Mesenchymal stem cell (in vitro differentiated cells and primary cell): ENCODE data around the gene UCN.

ENCODE experiments used
- DNase-seq: peaks from one replicate; pipeline ENCODE4 v3.0.0-alpha.2; 2013
- H2AFZ ChIP-seq: one replicate; pipeline ENCODE4 v1.6.1; 2013; ENCODE audit warnings: low read depth, mild to moderate bottlenecking, control low read depth, inconsistent platforms, low read length, moderate library complexity
- H2AK5ac ChIP-seq: 2 replicates; pipeline ENCODE4 v1.6.1; 2013; ENCODE audit warnings: low read length, moderate library complexity, mild to moderate bottlenecking, inconsistent platforms; ENCODE audit not compliant: severe bottlenecking
- H2BK120ac ChIP-seq: one replicate; pipeline ENCODE4 v1.6.1; 2013; ENCODE audit warnings: low read depth, mild to moderate bottlenecking, inconsistent platforms, low read length, moderate library complexity
- H2BK12ac ChIP-seq, 2 experiments: one replicate each; pipeline ENCODE4 v1.6.1; 2013; ENCODE audit warnings: inconsistent platforms in 2 of 2, low read length in 2 of 2, mild to moderate bottlenecking in 2 of 2, moderate library complexity in 2 of 2, control low read depth in 1 of 2
- H2BK15ac ChIP-seq: one replicate; pipeline ENCODE4 v1.6.1; 2013; ENCODE audit warnings: mild to moderate bottlenecking, low read depth, inconsistent platforms; ENCODE audit not compliant: poor library complexity, severe bottlenecking
- H2BK5ac ChIP-seq: 2 replicates; pipeline ENCODE4 v1.6.1; 2013; ENCODE audit warnings: low read depth, mild to moderate bottlenecking, low read length, control low read depth, inconsistent platforms; ENCODE audit not compliant: poor library complexity, severe bottlenecking
- H3K14ac ChIP-seq, 2 experiments: one replicate each; pipeline ENCODE4 v1.6.1; 2013; ENCODE audit warnings: inconsistent platforms in 2 of 2, low read length in 2 of 2, control low read depth in 1 of 2, mild to moderate bottlenecking in 1 of 2, moderate library complexity in 1 of 2
- H3K18ac ChIP-seq, 2 experiments: one replicate each; pipeline ENCODE4 v1.6.1; 2013; ENCODE audit warnings: inconsistent platforms in 2 of 2, low read length in 2 of 2, control low read depth in 1 of 2, low read depth in 1 of 2, mild to moderate bottlenecking in 1 of 2
- H3K23ac ChIP-seq, 2 experiments: one replicate each; pipeline ENCODE4 v1.6.1; 2013; ENCODE audit warnings: inconsistent platforms in 2 of 2, low read length in 2 of 2, mild to moderate bottlenecking in 2 of 2, moderate library complexity in 2 of 2, control low read depth in 1 of 2
- H3K27ac ChIP-seq: 2 replicates; pipeline ENCODE4 v1.5.1; 2013; ENCODE audit warnings: mild to moderate bottlenecking, moderate library complexity, low read length, control low read depth, inconsistent platforms; ENCODE audit not compliant: poor library complexity, severe bottlenecking
- H3K27me3 ChIP-seq, 2 experiments: 2 replicates each; pipeline versions ENCODE4 v1.6.1 to v1.7.0; 2013; ENCODE audit warnings: low read length in 2 of 2, mild to moderate bottlenecking in 2 of 2, moderate library complexity in 2 of 2, control low read depth in 1 of 2, inconsistent platforms in 1 of 2; ENCODE audit not compliant: control insufficient read depth in 1 of 2, insufficient read depth in 1 of 2
- H3K36me3 ChIP-seq, 2 experiments: 2 replicates each; pipeline versions ENCODE4 v1.6.1 to v1.7.0; 2013; ENCODE audit warnings: low read length in 2 of 2, control low read depth in 1 of 2, inconsistent platforms in 1 of 2, low read depth in 1 of 2, mild to moderate bottlenecking in 1 of 2; ENCODE audit not compliant: insufficient read depth in 2 of 2, control insufficient read depth in 1 of 2
- H3K4ac ChIP-seq, 2 experiments: one replicate each; pipeline ENCODE4 v1.6.1; 2013; ENCODE audit warnings: inconsistent platforms in 2 of 2, low read length in 2 of 2, mild to moderate bottlenecking in 2 of 2, moderate library complexity in 2 of 2, control low read depth in 1 of 2, low read depth in 1 of 2
- H3K4me1 ChIP-seq: 2 replicates; pipeline ENCODE4 v1.6.1; 2013; ENCODE audit warnings: low read depth, low read length, control low read depth; ENCODE audit not compliant: control insufficient read depth, insufficient read depth
- H3K4me2 ChIP-seq: 2 replicates; pipeline ENCODE4 v1.6.1; 2013; ENCODE audit warnings: low read length, mild to moderate bottlenecking, inconsistent platforms; ENCODE audit not compliant: poor library complexity, severe bottlenecking
- H3K4me3 ChIP-seq, 2 experiments: 2 replicates each; pipeline versions ENCODE4 v1.5.1 to v1.7.0; 2013; ENCODE audit warnings: low read length in 2 of 2, mild to moderate bottlenecking in 2 of 2, control low read depth in 1 of 2, low read depth in 1 of 2; ENCODE audit not compliant: insufficient read depth in 1 of 2
- H3K79me1 ChIP-seq: replicated peaks from 2 replicates; pipeline ENCODE4 v1.6.1; 2013; ENCODE audit warnings: mild to moderate bottlenecking, control low read depth, low read length, inconsistent platforms; ENCODE audit not compliant: poor library complexity, severe bottlenecking
- H3K9ac ChIP-seq: 2 replicates; pipeline ENCODE4 v1.7.0; 2013; ENCODE audit warnings: mild to moderate bottlenecking, low read length, moderate library complexity
- H3K9me3 ChIP-seq: 2 replicates; pipeline ENCODE4 v1.7.0; 2013; ENCODE audit warnings: mild to moderate bottlenecking, low read length; ENCODE audit not compliant: control insufficient read depth
- H4K8ac ChIP-seq: one replicate; pipeline ENCODE4 v1.6.1; 2013; ENCODE audit warnings: inconsistent platforms, mild to moderate bottlenecking, low read length, moderate library complexity
- H4K91ac ChIP-seq: one replicate; pipeline ENCODE4 v1.6.1; 2013; ENCODE audit warnings: mild to moderate bottlenecking, low read length, inconsistent platforms
- WGBS: methylation state at CpG from one replicate; pipeline ENCODE4 v1.1.7; 2013; ENCODE audit warnings: mixed read lengths; 5-methylcytosine and 5-hydroxymethylcytosine counted together

Gene UCN

DNA sequence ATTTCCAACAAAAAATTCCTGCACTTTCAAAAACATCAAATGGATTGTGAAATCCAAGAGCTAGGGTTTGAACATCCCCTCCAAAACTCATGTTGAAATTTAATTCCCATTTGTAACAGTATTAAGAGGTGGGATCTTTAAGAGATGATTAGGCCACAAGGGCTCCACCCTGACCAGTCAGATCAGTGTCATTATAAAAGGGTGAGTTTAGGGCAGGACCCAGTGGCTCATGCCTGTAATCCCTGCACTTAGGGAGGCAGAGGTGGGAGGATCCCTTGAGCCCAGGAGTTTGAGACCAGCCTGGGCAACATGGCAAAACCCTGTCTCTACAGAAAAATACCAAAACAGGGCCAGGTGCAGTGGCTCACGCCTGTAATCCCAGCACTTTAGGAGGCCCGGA is 39.4 kb upstream of the UCN start:
- Histone ChIP-seq H3K27me3 (no peaks in the 10 kb centered on the region), H3K79me1 (peaks cover 26% of the 10 kb centered on the region), H4K91ac (no peak overlapping the region), H4K8ac (no peak overlapping the region), H3K23ac (no peak overlapping the region), H2AFZ (no peak overlapping the region), H2AK5ac (no peak overlapping the region), H2BK5ac (no peak overlapping the region), H3K27ac (no peak overlapping the region), H2BK15ac (no peak overlapping the region), H3K4me1 (no peaks in the 10 kb centered on the region), H3K4ac (no peak overlapping the region), H3K14ac (no peak overlapping the region), H3K4me3 (no peak overlapping the region), H3K18ac (no peak overlapping the region), H3K9me3 (no peaks in the 10 kb centered on the region), H2BK120ac (no peak overlapping the region), H3K9ac (no peak overlapping the region), H3K4me2 (no peak overlapping the region), H2BK12ac (no peak overlapping the region), H3K36me3 (peaks cover 6 to 12% of the 10 kb centered on the region in 2 experiments)
- 100% methylated on average over 2 of the region's 2 CpGs for WGBS
- no peak for DNase-seq

DNA sequence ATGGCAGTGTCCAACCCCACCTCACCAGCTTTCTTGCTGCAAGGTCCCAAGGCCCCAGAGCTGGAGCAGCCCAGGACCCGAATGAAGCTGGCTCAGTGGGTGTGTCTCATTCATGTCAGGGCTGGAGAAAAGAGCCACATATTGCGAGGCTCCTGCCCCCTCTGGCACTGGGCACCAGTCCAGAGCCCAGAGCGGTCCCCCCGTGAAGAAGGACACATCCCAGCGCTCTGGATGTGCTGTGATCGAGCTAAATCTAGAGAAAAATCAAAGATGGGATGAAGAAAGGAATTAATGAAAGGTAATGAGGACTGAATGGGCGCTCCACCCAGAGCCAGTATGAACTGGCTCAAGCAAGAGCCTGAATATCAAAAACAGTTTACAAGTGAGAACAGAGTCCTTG is 27.9 kb upstream of the UCN start:
- no peaks in the 10 kb centered on the region for H3K4me1 ChIP-seq
- no peak overlapping the region for H3K27ac ChIP-seq
- H2BK12ac ChIP-seq, result no peak overlapping the region
- no peaks in the 10 kb centered on the region for H3K27me3 ChIP-seq
- no peak overlapping the region for H3K4me2 ChIP-seq
- H3K4me3 ChIP-seq, result no peak overlapping the region
- no peak overlapping the region for H4K91ac ChIP-seq
- WGBS, result 98% methylated on average over 6 of the region's 7 CpGs
- H3K18ac ChIP-seq, result no peak overlapping the region
- H3K23ac ChIP-seq, result no peak overlapping the region
- no peak overlapping the region for H3K14ac ChIP-seq
- no peak overlapping the region for H3K9ac ChIP-seq
- peaks cover 6% of the 10 kb centered on the region for H3K79me1 ChIP-seq
- H3K36me3 ChIP-seq, result peaks cover 65 to 84% of the 10 kb centered on the region in 2 experiments
- H3K4ac ChIP-seq, result no peak overlapping the region
- no peak overlapping the region for H2AK5ac ChIP-seq
- no peak for DNase-seq
- no peak overlapping the region for H2BK120ac ChIP-seq
- no peaks in the 10 kb centered on the region for H3K9me3 ChIP-seq
- no peak overlapping the region for H2BK15ac ChIP-seq
- H4K8ac ChIP-seq, result no peak overlapping the region
- H2BK5ac ChIP-seq, result no peak overlapping the region
- H2AFZ ChIP-seq, result no peak overlapping the region

DNA sequence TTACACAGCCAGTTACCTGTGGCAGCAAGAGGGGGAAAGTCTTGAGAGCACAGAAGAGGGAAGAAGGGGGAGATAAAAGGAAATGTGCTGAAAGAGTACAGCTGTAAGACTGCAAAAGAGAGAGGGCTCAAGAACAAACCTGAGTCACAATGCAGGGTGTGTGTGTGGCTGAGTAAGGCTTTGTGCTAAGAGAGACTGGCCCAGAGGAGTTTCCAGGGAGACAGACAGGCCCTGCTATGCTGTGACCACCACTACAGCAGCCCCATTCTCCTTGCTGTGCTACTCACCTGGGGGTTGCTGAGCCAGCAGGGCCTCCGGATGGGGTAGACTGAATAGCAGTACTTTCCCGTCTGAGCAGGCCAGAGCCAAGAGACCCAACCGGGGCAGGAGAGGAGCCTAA is 27.1 kb upstream of the UCN start:
- Histone ChIP-seq H2BK15ac (no peak overlapping the region), H3K4me1 (no peaks in the 10 kb centered on the region), H2BK12ac (no peak overlapping the region), H3K27ac (no peak overlapping the region), H3K36me3 (peaks cover 61 to 85% of the 10 kb centered on the region in 2 experiments), H3K14ac (no peak overlapping the region), H2BK120ac (no peak overlapping the region), H3K4ac (no peak overlapping the region), H4K8ac (no peak overlapping the region), H3K4me2 (no peak overlapping the region), H3K79me1 (peaks cover 6% of the 10 kb centered on the region), H3K18ac (no peak overlapping the region), H3K23ac (no peak overlapping the region), H4K91ac (no peak overlapping the region), H3K4me3 (no peak overlapping the region), H3K9me3 (no peaks in the 10 kb centered on the region), H2BK5ac (no peak overlapping the region), H3K9ac (no peak overlapping the region), H3K27me3 (no peaks in the 10 kb centered on the region), H2AFZ (no peak overlapping the region), H2AK5ac (no peak overlapping the region)
- DNase-seq, result no peak
- WGBS, result 100% methylated on average over 2 of the region's 3 CpGs

DNA sequence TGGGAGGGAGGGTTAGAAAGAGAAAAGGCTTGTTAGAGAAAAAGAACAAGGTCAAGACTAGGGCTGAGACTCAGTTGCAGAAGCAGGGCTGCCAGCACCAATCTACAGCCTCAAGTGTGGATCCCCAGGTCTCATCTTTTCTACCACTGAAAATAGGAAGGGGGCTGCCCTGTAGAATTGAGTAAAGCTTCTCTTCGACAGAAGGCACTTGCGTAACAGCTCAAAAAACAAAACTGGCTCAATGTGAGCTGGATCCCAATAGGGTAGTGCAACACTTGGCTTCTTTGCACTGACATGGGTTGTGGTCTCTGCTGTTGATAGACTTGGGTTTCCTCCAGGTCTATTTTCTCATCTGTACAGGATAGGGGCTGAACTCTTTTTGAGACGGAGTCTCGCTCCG is 16.5 kb upstream of the UCN start:
- no peak for DNase-seq
- Histone ChIP-seq H3K9me3 (no peaks in the 10 kb centered on the region), H2AFZ (no peak overlapping the region), H2BK120ac (no peak overlapping the region), H4K8ac (no peak overlapping the region), H2AK5ac (no peak overlapping the region), H3K4me1 (peaks cover 13% of the 10 kb centered on the region), H2BK15ac (no peak overlapping the region), H3K9ac (no peak overlapping the region), H3K36me3 (peaks cover 24 to 40% of the 10 kb centered on the region in 2 experiments), H3K27me3 (no peaks in the 10 kb centered on the region), H3K27ac (no peak overlapping the region), H3K4ac (no peak overlapping the region), H3K4me2 (no peak overlapping the region), H3K23ac (no peak overlapping the region), H4K91ac (no peak overlapping the region), H2BK5ac (no peak overlapping the region), H3K18ac (no peak overlapping the region), H3K79me1 (peaks cover 8% of the 10 kb centered on the region), H3K4me3 (no peak overlapping the region), H2BK12ac (no peak overlapping the region), H3K14ac (no peak overlapping the region)
- WGBS, result 96% methylated on average over 5 of the region's 5 CpGs
